Activated T-helper 9 cell treated with anti-CD3 and anti-CD28 coated beads, Interleukin-2, amount 50 U/mL, for 16 hours (primary cell): ENCODE measurements around the gene MUC4.
"Not testable (repeated sequence)": the region's sequence is repeated elsewhere in the genome, so short reads cannot be mapped to it uniquely, and the experiment has no call there.

ENCODE experiments used
- DNase-seq: peaks from one replicate; pipeline ENCODE4 v3.0.0-alpha.2; 2020; ENCODE audit warnings: low read depth

Gene MUC4

DNA sequence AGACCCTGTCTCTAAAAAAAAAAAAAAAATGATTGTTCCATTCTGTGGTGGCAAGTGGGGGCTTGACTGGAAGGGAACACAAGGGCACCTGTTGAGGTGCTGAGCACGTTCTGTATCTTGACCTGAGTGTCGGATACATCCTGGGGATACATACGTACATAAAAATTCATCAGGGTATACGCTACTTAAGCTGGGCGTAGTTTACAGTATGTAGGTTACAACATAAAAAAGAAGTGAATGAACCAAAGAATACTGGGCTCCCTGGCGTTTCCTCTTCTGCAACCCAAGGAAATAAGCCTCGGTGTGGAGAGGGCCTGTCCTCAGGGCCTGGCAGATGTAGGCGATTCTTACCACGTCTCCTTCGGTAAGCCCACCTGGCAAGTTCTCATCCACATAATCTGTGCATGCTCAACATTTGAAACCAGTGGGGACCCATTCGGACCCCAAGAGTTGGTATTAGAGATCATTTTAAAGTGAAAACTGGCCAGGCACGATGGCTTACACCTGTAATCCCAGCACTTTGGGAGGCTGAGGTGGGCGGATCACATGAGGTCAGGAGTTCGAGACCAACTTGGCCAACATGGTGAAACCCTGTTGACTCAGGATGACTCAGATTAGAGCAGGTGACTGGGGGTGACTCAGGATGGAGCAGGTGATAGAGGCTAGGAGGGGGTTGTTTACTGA is 96.0 kb downstream of the MUC4 start:
- DNase-seq, result no peak

- no peak for DNase-seq
Observed at GRCh38 chr3:195715134-195715533, 96.6 kb downstream of the MUC4 start.

- no peak for DNase-seq
Observed at GRCh38 chr3:195714380-195715011, 97.2 kb downstream of the MUC4 start.

- DNase-seq, result not testable (repeated sequence)
Observed at GRCh38 chr3:195713150-195713549, 98.6 kb downstream of the MUC4 start.

DNA sequence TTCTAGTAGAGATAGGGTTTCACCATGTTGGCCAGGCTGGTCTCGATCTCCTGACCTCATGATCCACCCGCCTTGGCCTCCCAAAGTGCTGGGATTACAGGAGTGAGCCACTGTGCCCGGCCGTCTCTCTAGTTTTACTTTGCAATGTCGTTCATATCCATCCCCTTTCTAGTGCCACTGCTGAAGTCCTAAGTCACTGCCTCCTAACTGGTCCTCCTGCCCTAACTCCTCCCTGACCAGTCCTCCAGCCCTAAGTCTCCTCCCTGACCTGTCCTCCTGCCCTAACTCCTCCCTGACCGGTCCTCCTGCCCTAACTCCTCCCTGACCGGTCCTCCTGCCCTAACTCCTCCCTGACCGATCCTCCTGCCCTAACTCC is 99.2 kb downstream of the MUC4 start:
- not testable (repeated sequence) for DNase-seq

DNA sequence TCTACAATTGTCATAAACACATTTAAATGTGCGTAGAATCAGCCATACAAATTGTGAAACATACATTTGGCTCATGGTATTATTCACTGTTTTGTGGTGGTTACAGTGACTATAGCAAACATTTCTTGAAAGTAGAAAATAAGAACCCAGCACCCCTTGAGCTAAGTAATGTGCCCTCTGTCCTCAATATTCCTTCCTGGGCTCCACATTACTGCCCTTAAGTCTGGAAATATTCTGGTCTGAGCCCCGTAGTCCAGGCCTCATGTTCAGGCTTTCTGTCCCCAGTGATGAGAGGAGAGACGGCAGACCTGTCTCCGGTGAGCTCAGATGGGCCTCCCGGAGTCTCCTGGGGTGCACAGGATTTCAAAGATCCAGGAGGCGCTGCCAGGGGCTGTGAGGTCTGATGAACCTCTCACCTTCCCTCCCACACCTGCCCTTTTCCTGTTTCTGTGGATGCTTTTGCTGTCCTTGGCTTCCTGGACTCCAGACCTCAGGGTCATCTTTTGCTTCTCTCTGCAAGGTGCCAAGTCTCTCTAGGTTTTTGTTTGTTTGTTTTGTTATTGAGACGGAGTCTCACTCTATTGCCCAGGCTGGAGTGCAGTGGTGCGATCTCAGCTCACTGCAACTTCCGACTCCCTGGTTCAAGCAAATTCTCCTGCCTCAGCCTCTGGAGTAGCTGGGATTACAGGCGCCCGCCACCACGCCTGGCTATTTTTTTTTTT is 99.8 kb downstream of the MUC4 start:
- DNase-seq, result no peak

GRCh38 chr3:195711091-195711812 is 100.5 kb downstream of the MUC4 start:
- DNase-seq, result not testable (repeated sequence)

DNA sequence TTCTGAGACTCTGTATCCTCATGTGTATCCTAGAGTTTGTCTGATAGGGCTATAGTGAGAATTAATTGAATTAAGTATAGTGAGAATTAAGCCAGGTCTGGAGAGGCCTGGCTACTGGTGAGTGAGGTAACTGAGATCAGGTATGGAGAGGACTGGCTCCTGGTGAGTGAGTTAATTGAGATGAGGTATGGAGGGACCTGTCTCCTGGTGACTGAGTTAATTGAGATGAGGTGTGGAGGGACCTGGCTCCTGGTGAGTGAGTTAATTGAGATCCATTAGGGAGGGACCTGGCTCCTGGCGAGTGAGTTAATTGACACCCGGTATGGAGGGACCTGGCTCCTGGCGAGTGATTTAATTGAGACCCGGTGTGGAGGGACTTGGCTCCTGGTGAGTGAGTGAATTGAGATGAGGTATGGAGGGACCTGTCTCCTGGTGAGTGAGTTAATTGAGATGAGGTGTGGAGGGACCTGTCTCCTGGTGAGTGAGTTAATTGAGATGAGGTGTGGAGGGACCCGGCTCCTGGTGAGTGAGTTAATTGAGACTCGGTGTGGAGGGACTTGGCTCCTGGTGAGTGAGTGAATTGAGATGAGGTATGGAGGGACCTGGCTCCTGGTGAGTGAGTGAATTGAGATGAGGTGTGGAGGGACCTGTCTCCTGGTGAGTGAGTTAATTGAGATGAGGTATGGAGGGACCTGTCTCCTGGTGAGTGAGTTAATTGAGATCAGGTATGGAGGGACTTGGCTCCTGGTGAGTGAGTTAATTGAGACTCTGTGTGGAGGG is 101.4 kb downstream of the MUC4 start:
- not testable (repeated sequence) for DNase-seq

DNA sequence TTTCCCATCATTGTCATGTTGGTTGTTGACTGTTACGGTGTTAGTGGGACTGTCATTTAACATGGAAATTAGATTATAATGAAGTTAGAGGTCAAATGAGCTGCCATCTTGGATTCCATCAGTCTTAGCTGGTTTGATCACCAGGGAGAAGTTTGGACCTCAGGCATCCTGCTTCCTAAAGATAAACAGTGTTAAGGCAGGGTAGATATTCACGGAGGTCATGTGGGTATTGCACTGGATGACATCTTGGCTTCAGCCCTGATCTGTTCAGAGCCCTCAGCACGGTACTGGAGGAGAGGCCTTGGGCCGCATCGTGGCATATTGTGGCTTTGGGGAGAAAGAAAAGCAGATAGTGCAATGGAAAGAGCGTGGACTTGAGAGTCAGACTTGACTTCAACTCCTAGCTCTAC is 102.0 kb downstream of the MUC4 start:
- no peak for DNase-seq

DNA sequence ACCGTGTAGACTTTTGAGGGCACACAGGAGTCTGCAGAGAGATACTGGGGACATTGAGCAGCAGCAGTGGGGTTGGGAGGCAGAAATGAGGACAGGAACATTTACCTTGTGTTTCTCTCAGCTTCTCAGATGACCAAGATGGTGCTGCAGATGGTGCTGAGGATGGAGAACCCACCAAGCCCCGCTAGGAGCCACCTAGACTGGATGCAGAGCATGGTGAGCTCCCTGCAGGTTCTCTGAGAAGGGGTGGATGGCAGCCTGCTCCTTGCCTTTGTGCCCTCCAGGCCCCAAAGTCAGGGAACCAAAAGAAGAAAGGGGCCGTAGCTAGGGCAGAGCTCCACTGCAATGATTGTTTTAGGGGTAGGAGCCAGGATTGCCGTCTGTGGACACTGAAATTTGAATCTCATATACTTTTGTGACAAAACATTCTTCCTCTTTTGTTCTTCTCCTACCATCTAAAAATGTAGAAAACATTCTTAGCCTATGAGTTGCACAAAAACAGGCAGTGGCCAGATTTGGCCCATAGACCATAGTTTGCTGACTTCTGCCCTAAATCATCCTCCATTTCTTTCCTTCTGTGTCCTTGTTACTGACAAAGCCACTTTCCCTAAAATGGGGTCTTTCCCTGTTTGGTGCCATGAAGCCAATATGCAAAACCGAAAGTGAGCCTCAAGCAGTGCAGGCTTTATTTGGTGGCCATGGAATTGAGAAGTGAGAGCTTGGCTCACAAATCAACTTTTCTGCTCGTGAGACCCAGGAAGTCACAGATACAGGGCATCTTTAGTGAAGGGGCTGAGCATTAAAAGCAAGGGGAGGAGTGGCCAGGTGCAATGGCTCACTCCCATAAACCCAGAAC is 102.9 kb downstream of the MUC4 start:
- no peak for DNase-seq

DNA sequence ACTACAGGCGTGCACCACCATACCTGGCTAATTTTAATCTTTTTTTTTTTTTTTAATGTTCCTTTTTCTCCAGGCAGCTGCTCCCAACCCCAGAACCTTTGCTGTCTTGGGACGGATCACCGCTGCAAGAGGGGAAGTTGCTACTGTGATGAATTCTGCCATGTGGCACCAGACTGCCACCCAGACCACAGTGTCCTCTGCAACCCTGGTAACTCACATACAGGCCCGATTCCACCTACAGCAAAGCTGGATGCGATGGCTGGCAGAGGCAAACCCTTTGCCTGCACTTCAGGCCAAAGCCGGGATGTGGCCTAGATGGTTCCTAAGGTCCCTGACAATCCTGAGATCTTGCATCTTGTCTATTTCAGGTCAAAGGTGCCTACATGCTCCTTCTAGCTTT is 103.7 kb downstream of the MUC4 start:
- DNase-seq, result no peak

DNA sequence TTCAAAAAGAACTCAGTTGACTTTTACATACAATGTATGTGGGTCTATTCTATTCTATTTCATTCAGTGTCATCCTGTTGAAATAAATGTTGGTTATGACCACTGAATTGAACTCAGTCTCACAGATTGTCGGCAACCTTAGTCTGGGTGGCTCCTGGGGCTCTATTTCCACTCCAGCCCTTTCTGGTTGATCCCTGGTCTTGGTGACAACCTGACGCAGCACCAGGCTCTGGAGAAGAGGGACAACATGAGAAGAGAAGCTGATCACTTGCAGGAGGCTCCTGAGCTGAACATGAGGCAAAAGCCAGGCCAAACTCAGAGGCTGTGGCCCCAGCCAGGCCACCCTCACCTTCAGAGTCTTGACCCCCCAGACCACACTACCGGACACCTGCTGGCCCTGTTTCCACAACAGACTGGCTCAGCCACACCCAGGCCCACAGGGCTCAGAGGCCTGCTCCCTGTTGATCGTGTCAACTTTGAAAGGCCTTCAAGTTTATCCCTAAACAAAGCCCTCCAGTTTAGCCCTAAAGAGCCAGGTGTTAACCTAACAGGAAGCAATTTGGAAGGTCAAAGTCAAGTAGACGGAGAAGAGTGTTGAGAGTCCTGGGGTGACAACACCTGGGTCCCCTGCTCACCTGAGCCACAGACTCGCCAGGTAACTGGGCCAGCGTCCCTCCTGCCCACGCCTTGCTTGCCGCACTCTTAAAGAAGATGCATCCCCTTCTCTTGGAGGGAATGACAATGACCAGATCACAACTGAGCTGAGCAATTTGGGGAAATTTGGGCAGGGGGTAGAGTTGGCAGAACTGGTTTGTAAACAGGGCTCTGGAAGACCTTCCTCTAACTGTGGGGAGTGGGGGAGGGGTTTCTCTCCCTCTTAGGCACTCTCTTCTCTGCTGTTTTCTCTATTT is 106.4 kb downstream of the MUC4 start:
- no peak for DNase-seq

- no peak for DNase-seq
Observed at GRCh38 chr3:195704433-195704999, 107.2 kb downstream of the MUC4 start.

DNA sequence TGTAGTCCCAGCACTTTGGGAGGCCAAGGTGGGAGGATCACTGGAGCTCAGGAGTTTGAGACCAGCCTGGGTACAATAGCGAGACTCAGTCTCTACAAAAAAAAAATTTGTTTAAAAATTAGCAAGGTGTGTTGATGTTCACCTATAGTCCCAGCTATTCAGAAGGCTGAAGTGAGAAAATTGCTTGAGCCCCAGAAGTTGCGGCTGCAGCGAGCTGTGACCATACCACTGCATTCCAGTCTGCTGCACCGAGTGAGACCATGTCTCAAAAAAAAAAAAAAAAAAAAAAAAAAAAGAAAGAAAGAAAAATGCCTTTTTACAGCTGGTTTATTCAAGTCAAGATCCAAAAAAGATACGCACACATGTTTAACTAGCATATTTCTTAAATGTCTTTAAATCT is 108.0 kb downstream of the MUC4 start:
- no peak for DNase-seq

DNA sequence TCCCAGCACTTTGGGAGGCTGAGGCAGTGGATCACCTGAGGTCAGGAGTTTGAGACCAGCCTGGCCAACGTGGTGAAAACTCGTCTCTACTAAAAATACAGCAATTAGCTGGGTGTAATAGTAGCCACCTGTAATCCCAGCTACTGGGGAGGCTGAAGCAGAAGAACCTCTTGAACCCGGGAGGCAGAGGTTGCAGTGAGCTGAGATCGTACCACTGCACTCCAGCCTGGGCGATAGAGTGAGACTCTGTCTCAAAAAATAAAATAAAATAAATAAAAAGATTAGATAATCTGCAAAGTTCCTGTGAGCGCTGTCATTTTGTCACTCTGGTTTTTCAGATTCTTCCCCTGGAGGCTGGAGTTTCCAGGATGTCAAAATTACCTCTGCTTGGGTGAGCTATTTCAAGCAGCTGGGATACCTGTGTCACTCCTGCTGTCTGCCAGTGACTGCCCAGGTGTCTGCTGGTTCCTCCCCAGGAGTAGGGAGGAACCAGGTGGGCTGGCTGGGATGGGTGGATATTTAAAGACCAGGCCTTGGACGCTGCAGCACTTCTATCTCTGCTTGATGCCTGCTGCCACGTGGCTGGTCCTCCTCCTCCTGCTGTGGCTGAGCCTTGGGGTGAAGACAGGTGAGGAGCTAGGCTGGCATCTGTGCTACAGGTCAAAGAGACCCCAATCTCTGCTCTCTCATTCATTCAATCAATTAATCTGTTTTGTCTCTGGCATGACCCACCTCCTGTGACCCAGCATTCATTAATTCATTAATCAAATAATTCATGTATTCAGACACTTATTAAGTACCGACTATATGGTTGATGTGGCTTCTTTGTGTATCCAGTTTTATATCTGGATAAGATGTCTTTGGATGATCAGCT is 110.5 kb downstream of the MUC4 start:
- no peak for DNase-seq

GRCh38 chr3:195700319-195700718 is 111.4 kb downstream of the MUC4 start:
- no peak for DNase-seq

- no peak for DNase-seq
Observed at GRCh38 chr3:195699860-195700259, 111.9 kb downstream of the MUC4 start.

GRCh38 chr3:195699388-195699771 is 112.3 kb downstream of the MUC4 start:
- no peak for DNase-seq
